Loucy (cell line): Measurements from ENCODE around the gene AGAP3.

ENCODE experiments used
- H2AFZ ChIP-seq: fragments of 200-600 bp; sonication (generic); 2 replicates; pipeline ENCODE4 v1.6.0; 2016; ENCODE audit warnings: antibody characterized with exemption, mild to moderate bottlenecking, low read length, moderate library complexity
- H3F3A ChIP-seq: fragments of 200-600 bp; 2 replicates; pipeline ENCODE4 v1.6.0; 2016; ENCODE audit warnings: antibody characterized with exemption, low read depth, mild to moderate bottlenecking
- H3K27me3 ChIP-seq: fragments of 200-600 bp; sonication (generic); 2 replicates; pipeline ENCODE4 v1.6.1; 2014; ENCODE audit warnings: low read length, mild to moderate bottlenecking; ENCODE audit not compliant: insufficient read depth, poor library complexity, severe bottlenecking
- H3K36me3 ChIP-seq: fragments of 200-600 bp; sonication (generic); 2 replicates; pipeline ENCODE4 v1.6.1; 2016; ENCODE audit warnings: low read length; ENCODE audit not compliant: insufficient read depth
- H3K4me1 ChIP-seq: fragments of 200-600 bp; sonication (generic); 2 replicates; pipeline ENCODE4 v1.5.1; 2014; ENCODE audit warnings: low read length, mild to moderate bottlenecking; ENCODE audit not compliant: insufficient read depth, poor library complexity, severe bottlenecking
- H3K4me2 ChIP-seq: fragments of 200-600 bp; sonication (generic); 2 replicates; pipeline ENCODE4 v1.6.0; 2014; ENCODE audit warnings: antibody characterized with exemption, low read length, low read depth, mild to moderate bottlenecking; ENCODE audit not compliant: poor library complexity, severe bottlenecking
- H3K4me3 ChIP-seq: fragments of 200-600 bp; sonication (generic); 2 replicates; pipeline ENCODE4 v1.5.1; 2014; ENCODE audit warnings: low read length, mild to moderate bottlenecking, mixed read lengths; ENCODE audit not compliant: poor library complexity, severe bottlenecking
- H3K79me2 ChIP-seq: fragments of 200-600 bp; sonication (generic); 2 replicates; pipeline ENCODE4 v1.6.1; 2014; ENCODE audit warnings: low read length; ENCODE audit not compliant: insufficient read depth
- H3K9ac ChIP-seq: fragments of 200-600 bp; sonication (generic); 2 replicates; pipeline ENCODE4 v1.6.0; 2014; ENCODE audit warnings: mild to moderate bottlenecking, low read depth, low read length, moderate library complexity; ENCODE audit not compliant: poor library complexity, severe bottlenecking
- H3K9me2 ChIP-seq: fragments of 200-600 bp; sonication (generic); replicated peaks from 2 replicates; pipeline ENCODE4 v1.6.1; 2016; ENCODE audit warnings: low read depth, low read length, mixed read lengths
- H3K9me3 ChIP-seq: fragments of 200-600 bp; sonication (generic); 2 replicates; pipeline ENCODE4 v1.6.1; 2014; ENCODE audit warnings: mild to moderate bottlenecking, antibody characterized with exemption, low read length, low read depth; ENCODE audit not compliant: insufficient read depth
- H4K20me1 ChIP-seq: fragments of 200-600 bp; sonication (generic); 2 replicates; pipeline ENCODE4 v1.6.0; 2014; ENCODE audit warnings: antibody characterized with exemption, low read length, mild to moderate bottlenecking; ENCODE audit not compliant: insufficient read depth, poor library complexity, severe bottlenecking
- EZH2phosphoT487 ChIP-seq: fragments of 200-600 bp; IDR thresholded peaks from 2 replicates; pipeline ENCODE4 v1.6.1; 2018; ENCODE audit warnings: antibody characterized with exemption, mild to moderate bottlenecking, moderate library complexity, borderline replicate concordance
- TF ChIP-seq, protein P1 (sequence below): fragments of 200-600 bp; sonication (generic); conservative IDR thresholded peaks from 2 replicates; pipeline ENCODE4 v1.5.1; 2014; ENCODE audit warnings: mild to moderate bottlenecking, antibody characterized with exemption, low read length

Gene AGAP3

DNA sequence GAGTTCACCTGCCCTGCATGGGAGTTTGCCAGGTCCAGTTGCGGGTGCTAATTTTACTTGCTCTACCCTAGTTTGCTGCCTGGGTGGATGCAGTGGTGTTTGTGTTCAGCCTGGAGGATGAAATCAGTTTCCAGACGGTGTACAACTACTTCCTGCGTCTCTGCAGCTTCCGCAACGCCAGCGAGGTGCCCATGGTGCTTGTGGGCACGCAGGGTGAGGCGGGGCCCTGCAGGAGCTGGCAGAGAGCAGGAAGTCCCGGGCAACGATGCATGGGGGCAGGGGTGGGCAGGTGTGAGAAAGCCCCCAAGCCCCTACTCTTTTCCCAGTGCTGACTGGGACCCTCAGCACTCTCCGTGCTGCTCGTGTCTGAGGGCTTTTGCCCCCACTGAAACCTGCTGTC is 31.3 kb downstream of the AGAP3 start:
- Histone ChIP-seq H3K4me2 (no peak overlapping the region), H3F3A (no peaks in the 10 kb centered on the region), H3K9ac (no peak overlapping the region), H3K4me3 (no peak overlapping the region), H3K36me3 (peaks cover 32% of the 10 kb centered on the region; the same call in 1 of the 2 replicates), H3K27me3 (no peaks in the 10 kb centered on the region), H3K9me2 (no peaks in the 10 kb centered on the region), H4K20me1 (no peaks in the 10 kb centered on the region), H3K9me3 (no peaks in the 10 kb centered on the region), H3K4me1 (no peaks in the 10 kb centered on the region), H2AFZ (no peak overlapping the region), H3K79me2 (peaks cover 4% of the 10 kb centered on the region; the same call in 1 of the 2 replicates)
- TF ChIP-seq EZH2phosphoT487 = no peak
- TF ChIP-seq, protein P1, sequence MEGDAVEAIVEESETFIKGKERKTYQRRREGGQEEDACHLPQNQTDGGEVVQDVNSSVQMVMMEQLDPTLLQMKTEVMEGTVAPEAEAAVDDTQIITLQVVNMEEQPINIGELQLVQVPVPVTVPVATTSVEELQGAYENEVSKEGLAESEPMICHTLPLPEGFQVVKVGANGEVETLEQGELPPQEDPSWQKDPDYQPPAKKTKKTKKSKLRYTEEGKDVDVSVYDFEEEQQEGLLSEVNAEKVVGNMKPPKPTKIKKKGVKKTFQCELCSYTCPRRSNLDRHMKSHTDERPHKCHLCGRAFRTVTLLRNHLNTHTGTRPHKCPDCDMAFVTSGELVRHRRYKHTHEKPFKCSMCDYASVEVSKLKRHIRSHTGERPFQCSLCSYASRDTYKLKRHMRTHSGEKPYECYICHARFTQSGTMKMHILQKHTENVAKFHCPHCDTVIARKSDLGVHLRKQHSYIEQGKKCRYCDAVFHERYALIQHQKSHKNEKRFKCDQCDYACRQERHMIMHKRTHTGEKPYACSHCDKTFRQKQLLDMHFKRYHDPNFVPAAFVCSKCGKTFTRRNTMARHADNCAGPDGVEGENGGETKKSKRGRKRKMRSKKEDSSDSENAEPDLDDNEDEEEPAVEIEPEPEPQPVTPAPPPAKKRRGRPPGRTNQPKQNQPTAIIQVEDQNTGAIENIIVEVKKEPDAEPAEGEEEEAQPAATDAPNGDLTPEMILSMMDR = no peak

DNA sequence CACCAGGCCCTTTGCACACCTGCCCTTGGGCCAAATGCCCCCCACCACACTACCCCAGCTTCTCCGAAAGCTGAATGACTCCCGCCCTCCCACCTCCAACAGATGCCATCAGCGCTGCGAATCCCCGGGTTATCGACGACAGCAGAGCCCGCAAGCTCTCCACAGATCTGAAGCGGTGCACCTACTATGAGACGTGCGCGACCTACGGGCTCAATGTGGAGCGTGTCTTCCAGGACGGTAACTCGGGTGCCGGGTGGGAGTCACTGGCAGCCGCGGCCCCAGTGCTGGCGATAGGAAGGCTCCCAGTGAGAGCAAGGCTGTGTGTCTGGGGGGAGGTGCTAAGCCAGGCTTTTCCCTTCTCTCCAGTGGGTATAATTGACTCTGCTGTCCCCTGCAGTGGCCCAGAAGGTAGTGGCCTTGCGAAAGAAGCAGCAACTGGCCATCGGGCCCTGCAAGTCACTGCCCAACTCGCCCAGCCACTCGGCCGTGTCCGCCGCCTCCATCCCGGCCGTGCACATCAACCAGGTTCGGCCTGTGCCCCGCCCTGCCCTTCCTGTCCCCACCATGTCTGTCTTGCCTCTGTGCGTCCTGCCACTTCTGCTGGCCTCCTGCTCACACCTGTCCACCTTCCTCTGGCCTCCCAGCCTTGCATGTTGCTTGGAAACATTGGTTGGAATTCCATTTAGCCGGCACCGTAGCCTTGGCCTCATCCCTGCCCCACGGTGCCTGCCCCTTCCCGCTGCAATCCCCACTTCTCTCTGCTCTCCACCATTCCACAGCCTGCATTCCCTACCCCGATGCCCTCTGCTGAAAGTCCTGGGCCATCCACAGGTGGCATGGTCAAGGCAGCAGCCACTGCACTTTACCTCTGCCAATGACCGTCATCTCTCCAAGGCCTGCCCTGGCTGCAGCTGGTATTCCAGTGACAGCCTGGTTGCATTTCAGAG is 32.1 kb downstream of the AGAP3 start:
- Histone ChIP-seq H3K9me3 (no peaks in the 10 kb centered on the region), H3K4me1 (no peaks in the 10 kb centered on the region), H3K79me2 (peaks cover 4% of the 10 kb centered on the region; the same call in 1 of the 2 replicates), H3K27me3 (no peaks in the 10 kb centered on the region), H3K9ac (no peak overlapping the region), H4K20me1 (no peaks in the 10 kb centered on the region), H3K36me3 (peaks cover 33% of the 10 kb centered on the region; the same call in 1 of the 2 replicates), H3K4me3 (no peak overlapping the region), H3K4me2 (no peak overlapping the region), H3K9me2 (no peaks in the 10 kb centered on the region), H2AFZ (no peak overlapping the region), H3F3A (no peaks in the 10 kb centered on the region)
- no peak for TF ChIP-seq EZH2phosphoT487

DNA sequence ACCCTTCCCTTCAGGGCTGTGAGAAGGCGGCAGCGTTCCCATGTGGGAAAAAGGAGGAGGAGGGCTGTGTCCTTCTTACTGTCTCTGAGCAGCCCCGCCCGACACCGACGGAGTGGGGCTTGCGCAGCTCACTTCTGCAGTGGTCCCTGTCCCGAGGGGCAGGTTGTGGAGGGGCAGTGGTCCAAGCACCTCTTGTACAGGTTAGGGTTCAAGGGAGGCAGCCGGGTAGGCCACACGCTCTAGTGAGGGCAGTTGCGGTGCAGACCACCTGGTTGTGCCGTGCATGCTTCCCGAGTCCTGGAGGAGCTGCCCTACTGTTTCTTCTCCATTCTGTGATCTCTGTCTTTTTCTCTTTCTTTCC is 32.8 kb downstream of the AGAP3 start:
- Histone ChIP-seq H3K36me3 (peaks cover 36% of the 10 kb centered on the region; the same call in 1 of the 2 replicates), H4K20me1 (no peaks in the 10 kb centered on the region), H3K9me3 (no peaks in the 10 kb centered on the region), H3K9ac (no peak overlapping the region), H3K4me3 (no peak overlapping the region), H3K9me2 (no peaks in the 10 kb centered on the region), H3K4me2 (no peak overlapping the region), H3K4me1 (no peaks in the 10 kb centered on the region), H3K79me2 (peaks cover 4% of the 10 kb centered on the region; the same call in 1 of the 2 replicates), H2AFZ (no peak overlapping the region), H3F3A (no peaks in the 10 kb centered on the region), H3K27me3 (no peaks in the 10 kb centered on the region)
- no peak for TF ChIP-seq EZH2phosphoT487
- TF ChIP-seq, protein P1 = no peak
